AML-193 (cell line): Measurements from ENCODE around the gene F2RL2.
"Not testable (repeated sequence)": the region's sequence is repeated elsewhere in the genome, so short reads cannot be mapped to it uniquely, and the experiment has no call there.

Source experiments
- DNase-seq, 2 experiments: peaks; one replicate each; lab custom pipeline; 2025; lab: John Stamatoyannopoulos, UW

F2RL2 gene

GRCh38 chr5:76622076-76622475 lies 1.1 kb downstream of the F2RL2 start:
- DNase-seq = no peak

DNA sequence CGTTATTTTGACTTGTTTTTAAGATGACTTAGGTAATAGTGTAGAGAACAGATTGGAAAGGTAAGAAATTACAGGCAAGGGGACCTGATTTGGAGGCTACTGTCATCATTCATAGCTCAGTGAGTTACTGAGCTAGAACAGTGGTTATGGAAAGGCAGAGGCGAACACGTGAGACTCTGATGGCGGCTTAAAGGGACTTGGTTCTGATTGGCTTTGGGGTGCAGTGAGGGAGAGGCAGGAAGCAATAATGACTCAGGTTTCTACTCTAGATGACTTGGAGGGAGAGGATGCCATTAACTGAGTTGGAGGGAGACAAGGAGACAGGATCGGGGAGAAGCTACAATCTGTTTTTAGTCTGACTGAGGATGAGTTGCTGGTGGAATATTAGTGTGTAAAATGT lies 3.0 kb downstream of the F2RL2 start:
- no peak for DNase-seq

GRCh38 chr5:76617675-76618074 lies 5.5 kb downstream of the F2RL2 start:
- DNase-seq = no peak

DNA sequence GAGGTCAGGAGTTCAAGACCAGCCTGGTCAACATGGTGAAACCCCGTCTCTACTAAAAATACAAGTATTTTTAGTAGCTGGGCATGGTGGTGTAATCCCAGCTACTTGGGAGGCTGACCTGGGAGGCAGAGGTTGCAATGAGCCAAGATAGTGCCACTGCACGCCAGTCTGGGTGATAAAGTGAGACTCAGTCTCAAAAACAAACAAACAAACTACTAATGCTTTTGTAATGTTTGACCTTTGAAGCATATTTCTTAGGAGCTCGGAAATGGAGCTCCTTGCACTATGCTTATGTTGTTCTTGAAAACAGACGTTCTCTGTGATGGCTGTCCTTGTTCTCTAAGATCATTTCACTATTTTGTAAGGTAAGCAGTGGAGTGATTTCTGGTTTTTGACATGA lies 6.0 kb downstream of the F2RL2 start:
- no peak for DNase-seq

DNA sequence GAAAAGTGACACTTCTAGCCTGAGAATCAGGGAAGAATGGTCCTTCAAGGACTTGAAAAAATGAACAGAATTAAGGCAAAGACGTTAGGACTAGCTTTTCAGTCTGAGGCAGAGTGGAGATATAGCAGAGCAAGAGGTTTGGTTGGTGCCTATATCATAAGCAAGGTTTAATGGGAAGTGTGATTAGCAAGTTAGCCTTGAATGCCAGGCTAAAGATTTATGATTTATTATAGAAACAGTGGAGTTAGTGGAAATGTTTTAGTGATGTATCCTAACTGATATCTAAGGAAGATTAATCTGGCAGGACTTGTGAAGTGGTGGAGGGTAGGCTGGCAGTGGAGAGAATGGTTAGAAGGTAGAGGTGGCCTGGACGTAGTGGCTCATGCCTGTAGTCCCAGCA lies 7.0 kb downstream of the F2RL2 start:
- DNase-seq = no peak

DNA sequence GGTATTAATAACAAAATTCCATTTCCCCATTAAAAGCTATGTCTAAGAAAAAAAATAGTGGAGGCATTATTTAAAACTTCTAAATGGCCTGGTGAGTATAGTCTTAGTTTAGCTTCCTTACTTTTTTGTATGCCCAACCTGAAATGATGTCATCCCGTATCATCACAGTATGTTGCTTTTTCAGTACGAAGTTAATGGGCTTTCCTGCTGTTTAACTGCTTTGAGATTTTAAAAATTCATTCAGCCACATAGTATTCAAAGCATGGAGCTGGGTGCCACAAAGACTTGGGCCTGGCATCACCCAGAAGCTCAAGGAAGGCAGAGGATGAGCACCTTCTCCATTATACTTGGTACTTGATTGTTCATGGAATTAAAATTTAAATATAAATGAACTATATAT lies 7.4 kb downstream of the F2RL2 start:
- no peak for DNase-seq

DNA sequence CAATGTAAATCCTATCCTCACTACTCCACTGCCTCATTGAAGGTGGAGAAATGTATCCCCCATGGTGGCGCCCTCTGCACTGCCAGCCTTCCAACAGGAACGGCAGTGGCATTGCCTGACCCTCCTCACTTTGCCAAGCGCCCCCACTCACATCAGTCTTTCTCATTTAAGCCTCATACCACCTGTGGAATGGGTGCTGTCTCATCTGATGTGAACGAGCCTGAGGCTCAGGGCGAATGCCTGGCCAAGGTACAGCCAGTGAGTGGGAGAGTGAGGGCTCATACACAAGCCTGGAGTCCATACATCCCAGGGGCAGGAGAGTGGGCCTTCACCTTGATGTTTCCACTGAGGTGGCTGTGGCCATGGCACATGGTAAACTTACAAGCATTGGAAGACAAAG lies 10.3 kb downstream of the F2RL2 start:
- no peak for DNase-seq

DNA sequence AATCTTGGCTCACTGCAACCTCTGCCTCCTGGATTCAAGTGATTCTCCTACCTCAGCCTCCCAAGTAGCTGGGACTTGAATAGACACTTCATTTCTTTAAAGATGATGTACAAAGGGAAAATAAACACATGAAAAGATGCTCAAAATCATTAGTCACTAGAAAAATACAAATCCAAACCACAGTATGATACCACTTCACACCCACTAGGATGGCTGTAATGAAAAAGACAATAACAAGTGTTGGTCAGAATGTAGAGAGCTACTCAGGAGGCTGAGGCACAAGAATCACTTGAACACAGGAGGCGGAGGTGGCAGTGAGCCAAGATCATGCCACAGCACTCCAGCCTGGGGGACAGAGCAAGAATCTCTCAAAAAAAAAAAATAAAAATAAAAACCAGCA lies 13.0 kb downstream of the F2RL2 start:
- DNase-seq = no peak

DNA sequence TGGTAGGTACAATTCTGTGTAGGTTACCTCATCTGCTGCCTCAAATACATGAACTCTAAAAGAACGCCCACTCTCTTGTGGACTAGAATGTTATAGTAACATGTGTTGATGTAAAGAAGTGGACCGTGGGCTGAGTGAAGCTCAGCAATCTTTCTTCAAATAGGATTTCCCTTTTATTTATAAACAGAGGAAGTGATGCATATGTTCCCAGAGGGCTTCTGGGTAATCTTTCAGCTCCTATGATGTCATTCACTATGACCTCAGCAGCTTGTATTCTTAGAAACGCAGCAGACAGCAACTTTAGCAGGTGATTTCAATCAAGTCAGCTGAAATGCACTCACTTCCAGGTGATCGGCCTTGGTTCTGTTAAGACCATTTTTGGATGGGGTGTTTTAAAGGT lies 14.4 kb downstream of the F2RL2 start:
- no peak for DNase-seq

- DNase-seq = no peak
Measured at GRCh38 chr5:76607353-76607871, 15.8 kb downstream of the F2RL2 start.

GRCh38 chr5:76606701-76607100 lies 16.5 kb downstream of the F2RL2 start:
- no peak for DNase-seq

GRCh38 chr5:76604838-76605237 lies 18.4 kb downstream of the F2RL2 start:
- no peak for DNase-seq

DNA sequence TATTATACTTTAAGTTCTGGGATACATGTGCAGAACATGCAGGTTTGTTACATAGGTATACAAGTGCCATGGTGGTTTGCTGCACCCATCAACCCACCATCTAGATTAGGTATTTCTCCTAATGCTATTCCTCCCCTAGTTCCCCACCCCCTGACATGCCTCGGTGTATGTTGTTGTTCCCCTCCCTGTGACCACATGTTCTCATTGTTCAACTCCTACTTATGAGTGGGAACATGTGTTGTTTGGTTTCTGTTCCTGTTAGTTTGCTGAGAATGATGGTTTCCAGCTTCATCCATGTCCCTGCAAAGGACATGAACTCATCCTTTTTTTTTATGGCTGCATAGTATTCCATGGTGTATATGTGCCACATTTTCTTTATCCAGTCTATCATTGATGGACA lies 19.2 kb downstream of the F2RL2 start:
- not testable (repeated sequence) for DNase-seq

DNA sequence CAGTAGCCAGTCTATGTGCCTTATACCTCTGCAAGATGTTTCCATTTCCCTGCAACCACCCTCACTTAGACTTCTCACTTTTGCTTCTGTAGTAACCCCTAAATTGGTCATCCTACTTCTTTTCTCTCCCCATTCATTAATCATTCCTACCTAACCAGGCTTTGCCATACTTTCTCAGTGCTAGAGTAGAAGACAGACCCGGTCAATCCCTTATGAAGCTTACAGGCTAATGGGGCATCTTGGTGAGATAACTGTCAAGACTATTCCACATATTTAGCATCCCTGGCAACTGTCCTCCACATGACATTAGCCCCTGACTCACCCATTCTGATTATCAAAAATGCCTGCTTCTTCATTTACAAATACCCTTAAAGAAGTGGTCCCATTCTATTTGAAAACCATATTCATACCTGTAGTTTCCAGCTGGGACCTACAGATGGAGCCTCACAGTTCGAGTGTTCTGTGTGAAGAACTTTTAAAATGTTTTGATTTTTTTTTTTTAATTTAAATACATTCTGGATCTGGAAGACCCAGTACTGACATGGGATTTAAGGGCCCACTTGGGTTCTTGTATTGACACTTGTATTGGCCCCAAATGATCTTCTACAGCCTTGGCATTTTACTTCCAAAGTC lies 21.0 kb downstream of the F2RL2 start:
- DNase-seq = no peak

GRCh38 chr5:76601470-76601869 lies 21.7 kb downstream of the F2RL2 start:
- peak; percentile 52 to 61 for DNase-seq

GRCh38 chr5:76600716-76601115 lies 22.5 kb downstream of the F2RL2 start:
- no peak for DNase-seq

- DNase-seq = no peak
Measured at GRCh38 chr5:76598531-76598930, 24.7 kb downstream of the F2RL2 start.

DNA sequence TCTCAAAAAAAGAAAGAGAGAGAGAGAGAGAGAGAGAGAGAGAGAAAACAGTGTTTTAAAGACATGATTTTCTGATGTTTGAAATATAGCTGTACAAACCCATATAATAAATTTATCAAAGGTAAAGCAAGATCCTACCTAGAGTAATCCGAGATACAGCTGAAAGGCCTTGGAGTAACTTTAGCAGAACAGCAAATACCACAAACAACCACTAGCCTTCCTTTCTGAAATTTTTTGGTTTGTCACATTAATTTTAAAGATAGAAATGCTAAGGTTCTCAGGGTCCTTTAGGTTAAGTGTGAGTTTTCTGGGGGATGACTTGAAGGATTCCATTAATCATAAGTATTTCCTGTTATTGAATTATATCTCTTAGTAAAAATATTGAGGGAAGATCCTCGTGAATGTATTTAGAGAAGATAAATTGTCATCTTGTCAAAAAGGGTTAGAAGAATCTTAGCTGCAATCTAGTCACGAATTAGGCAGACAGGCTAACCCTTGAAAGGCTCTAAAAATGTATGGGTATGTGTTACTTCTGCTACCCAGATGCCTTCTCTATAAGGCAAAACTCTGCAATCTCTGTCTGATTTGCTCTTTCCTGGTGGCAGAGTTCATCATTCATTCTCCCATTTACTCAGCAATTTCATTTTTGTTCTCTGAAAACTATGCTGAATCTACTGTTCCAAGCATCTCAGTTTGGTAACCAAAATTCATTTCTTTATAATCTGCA lies 27.3 kb downstream of the F2RL2 start:
- no peak for DNase-seq

DNA sequence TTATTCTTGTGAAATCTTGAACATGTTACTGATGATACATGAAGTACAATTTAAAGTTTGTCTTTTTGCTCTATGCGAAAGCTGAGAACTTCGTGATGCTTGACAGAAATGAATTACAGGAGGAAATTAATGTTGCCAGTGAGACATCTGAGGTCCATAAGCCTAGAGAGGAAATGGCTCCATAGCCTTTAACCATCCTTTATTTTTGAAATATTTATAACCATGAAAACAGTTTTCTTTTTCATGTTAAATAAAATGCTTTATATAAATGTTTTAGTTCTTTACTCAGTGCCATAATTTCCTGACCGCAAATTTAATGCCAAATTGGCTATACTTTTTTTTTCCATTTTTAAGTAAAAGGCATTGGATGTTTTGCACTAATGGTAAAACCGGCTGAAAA lies 29.1 kb downstream of the F2RL2 start:
- no peak for DNase-seq

GRCh38 chr5:76592692-76593091 lies 30.5 kb downstream of the F2RL2 start:
- DNase-seq = no peak

DNA sequence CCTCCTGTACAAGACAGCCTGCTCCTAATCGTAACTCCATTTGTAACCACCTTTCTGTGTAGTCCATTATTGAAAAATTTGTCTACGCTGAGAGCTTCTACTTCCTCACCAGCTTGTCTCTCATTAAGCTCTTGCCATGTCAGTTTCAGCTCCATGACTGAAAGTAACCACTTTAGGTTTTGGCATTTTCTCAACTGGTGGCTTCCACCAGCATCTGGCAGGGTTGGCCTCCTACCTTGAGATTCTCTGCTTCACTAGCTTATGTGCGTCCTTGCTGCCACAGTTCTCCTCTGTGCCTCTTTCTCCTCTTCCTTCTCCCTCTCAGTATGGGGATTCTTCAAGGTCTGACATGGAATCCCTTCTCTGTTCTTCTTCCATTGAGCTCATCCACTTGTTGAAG lies 31.8 kb downstream of the F2RL2 start:
- DNase-seq = no peak

- no peak for DNase-seq
Measured at GRCh38 chr5:76590027-76590426, 33.2 kb downstream of the F2RL2 start.

GRCh38 chr5:76586531-76586930 lies 36.7 kb downstream of the F2RL2 start:
- DNase-seq = no peak

GRCh38 chr5:76585783-76586217 lies 37.4 kb downstream of the F2RL2 start:
- DNase-seq = no peak
